MCF 10A (cell line): ENCODE measurements around the gene IFT122. TPM values are rescaled to one million over a fixed set of nuclear protein-coding genes. Genes with fewer than 3 reads are reported as not detected.
A peak's percentile ranks its signal among the peaks of the same experiment; 100 is the strongest.
"Not testable (repeated sequence)": the region's sequence is repeated elsewhere in the genome, so short reads cannot be mapped to it uniquely, and the experiment has no call there.

Source experiments
- BruUV-seq: library from RNA; stranded (reverse); fragments of 400-500 nt; replicated peaks from 2 replicates; lab custom pipeline; 2021; lab: Mats Ljungman, UMichigan
- CTCF ChIA-PET: fragments of 300-600 bp; sonication (Branson Sonifier 250); formaldehyde crosslinking; extraction: SDS; loops from one replicate; lab custom pipeline; 2021; ENCODE audit warnings: antibody characterized with exemption, inconsistent platforms; lab: Yijun Ruan, JAX
- POLR2A ChIA-PET: fragments of 300-600, 350-650 bp; sonication (Branson Sonifier 250); formaldehyde crosslinking; extraction: SDS; loops from one replicate; lab custom pipeline; 2020; ENCODE audit warnings: antibody characterized with exemption, inconsistent platforms; lab: Yijun Ruan, JAX
- DNase-seq: peaks from one replicate; pipeline ENCODE4 v3.0.0-alpha.2; 2018; ENCODE audit not compliant: unreplicated experiment
- H3K27ac Mint-ChIP-seq: one replicate; pipeline ENCODE4 v1.8.0; 2022; ENCODE audit warnings: mild to moderate bottlenecking, low read depth, mixed read lengths; ENCODE audit not compliant: unreplicated experiment
- H3K27me3 Mint-ChIP-seq: one replicate; pipeline ENCODE4 v1.8.0; 2022; ENCODE audit warnings: mixed read lengths; ENCODE audit not compliant: insufficient read depth, unreplicated experiment
- H3K36me3 Mint-ChIP-seq: one replicate; pipeline ENCODE4 v1.8.0; 2022; ENCODE audit warnings: mild to moderate bottlenecking, moderate library complexity, mixed read lengths; ENCODE audit not compliant: insufficient read depth, unreplicated experiment
- H3K4me1 Mint-ChIP-seq: one replicate; pipeline ENCODE4 v1.8.0; 2022; ENCODE audit warnings: mixed read lengths; ENCODE audit not compliant: insufficient read depth, unreplicated experiment
- H3K4me3 Mint-ChIP-seq: one replicate; pipeline ENCODE4 v1.8.0; 2022; ENCODE audit warnings: mild to moderate bottlenecking, moderate library complexity, mixed read lengths; ENCODE audit not compliant: unreplicated experiment
- H3K9me3 Mint-ChIP-seq: one replicate; pipeline ENCODE4 v1.8.0; 2022; ENCODE audit warnings: mixed read lengths; ENCODE audit not compliant: unreplicated experiment
- CTCF ChIP-seq: fragments of 200-600 bp; IDR thresholded peaks from one replicate; pipeline ENCODE4 v1.8.0; 2022; ENCODE audit warnings: antibody characterized with exemption, mild to moderate bottlenecking; ENCODE audit not compliant: unreplicated experiment
- intact Hi-C: fragments of 100-400 bp; cut with micrococcal nuclease; formaldehyde crosslinking; loops from 2 replicates; pipeline ENCODE4 v1.14.1; 2022
- total RNA-seq: library from RNA; stranded (reverse); gene quantifications from 2 replicates; pipeline ENCODE4 v1.2.3, GENCODE V29; 2022

IFT122 gene
- total RNA-seq, 1 experiment from 2014 or later, result 21.0 TPM

- Mint-ChIP-seq H3K36me3 (peaks cover 39% of the 10 kb centered on the region), H3K4me1 (no peaks in the 10 kb centered on the region), H3K27ac (no peak overlapping the region), H3K4me3 (no peak overlapping the region), H3K27me3 (no peaks in the 10 kb centered on the region), H3K9me3 (no peaks in the 10 kb centered on the region)
- intact Hi-C loops, result no loop called here
- no TSS peak for BruUV-seq
- TF ChIP-seq CTCF, result no peak
- POLR2A ChIA-PET, result interaction anchor here (2.6 kb wide), 1 partner anchor 34 kb away, joined by 6 read pairs; the partner anchor contains the start of genes IFT122 and MBD4
- CTCF ChIA-PET, result interaction anchor here (0.7 kb wide), 1 partner anchor 16 kb away, joined by 3 read pairs; no protein-coding TSS in a partner anchor
- DNase-seq, result no peak
These were observed 33.7 kb downstream of the IFT122 start for GRCh38 chr3:129473769-129474152.

GRCh38 chr3:129474984-129475804, 35.2 kb downstream of the IFT122 start:
- no TSS peak for BruUV-seq
- Mint-ChIP-seq H3K27ac (no peak overlapping the region), H3K9me3 (no peaks in the 10 kb centered on the region), H3K27me3 (no peaks in the 10 kb centered on the region), H3K4me3 (no peak overlapping the region), H3K36me3 (peaks cover 47% of the 10 kb centered on the region), H3K4me1 (peaks cover under 1% of the 10 kb centered on the region)
- ChIA-PET CTCF (interaction anchor here (0.6 to 1.6 kb wide), 6 partner anchors 12 to 160 kb away, joined by 3 to 5 read pairs (median 3); no protein-coding TSS in a partner anchor), POLR2A (interaction anchor here (1.5 to 2.6 kb wide), 2 partner anchors 11 to 35 kb away, joined by 4 to 6 read pairs; partner anchors contain the start of genes IFT122 and MBD4)
- DNase-seq, result no peak
- no peak for TF ChIP-seq CTCF
- intact Hi-C loops, result no loop called here

- no TSS peak for BruUV-seq
- intact Hi-C loops, result no loop called here
- Mint-ChIP-seq H3K9me3 (no peaks in the 10 kb centered on the region), H3K27ac (no peak overlapping the region), H3K4me3 (no peak overlapping the region), H3K27me3 (no peaks in the 10 kb centered on the region), H3K36me3 (peaks cover 42% of the 10 kb centered on the region), H3K4me1 (peaks cover 5% of the 10 kb centered on the region)
- ChIA-PET POLR2A (interaction anchor here (1.5 to 2.6 kb wide), 2 partner anchors 10 to 36 kb away, joined by 4 to 6 read pairs; partner anchors contain the start of genes IFT122 and MBD4), CTCF (interaction anchor here (0.6 to 1.6 kb wide), 6 partner anchors 11 to 160 kb away, joined by 3 to 5 read pairs (median 3); no protein-coding TSS in a partner anchor)
- no peak for DNase-seq
- TF ChIP-seq CTCF, result no peak
These were observed 35.8 kb downstream of the IFT122 start for GRCh38 chr3:129475863-129476262.

GRCh38 chr3:129476586-129476985, 36.6 kb downstream of the IFT122 start:
- intact Hi-C loops, result no loop called here
- no peak for TF ChIP-seq CTCF
- Mint-ChIP-seq H3K9me3 (no peaks in the 10 kb centered on the region), H3K36me3 (peaks cover 40% of the 10 kb centered on the region), H3K27ac (no peak overlapping the region), H3K4me3 (no peak overlapping the region), H3K4me1 (peaks cover 12% of the 10 kb centered on the region), H3K27me3 (no peaks in the 10 kb centered on the region)
- no peak for DNase-seq
- ChIA-PET CTCF (interaction anchor here (0.8 to 1.6 kb wide), 2 partner anchors 10 to 153 kb away, joined by 3 to 5 read pairs; no protein-coding TSS in a partner anchor), POLR2A (interaction anchor here (1.5 kb wide), 1 partner anchor 10 kb away, joined by 4 read pairs; no protein-coding TSS in a partner anchor)
- BruUV-seq, result no TSS peak

- BruUV-seq, H3K27me3 Mint-ChIP-seq, intact Hi-C loops, H3K9me3 Mint-ChIP-seq: not testable (repeated sequence)
- CTCF ChIA-PET, result interaction anchor here (0.6 to 2.6 kb wide), 9 partner anchors 9 to 455 kb away, joined by 3 to 14 read pairs (median 4); no protein-coding TSS in a partner anchor
- H3K36me3 Mint-ChIP-seq, result peaks cover 41% of the 10 kb centered on the region
- peak overlapping the region; percentile 74 for H3K27ac Mint-ChIP-seq
- H3K4me3 Mint-ChIP-seq, result peak overlapping the region; percentile 8
- H3K4me1 Mint-ChIP-seq, result peaks cover 50% of the 10 kb centered on the region
- peak; percentile 39 for DNase-seq
- POLR2A ChIA-PET, result interaction anchor here (0.6 to 4.8 kb wide), 9 partner anchors 9 to 165 kb away, joined by 3 to 25 read pairs (median 6); partner anchors contain the start of genes IFT122 and MBD4
These were observed 41.3 kb downstream of the IFT122 start for GRCh38 chr3:129481225-129481765.
